Right renal cortex interstitium (tissue), 3 donors: Measurements from ENCODE around the gene WFDC6. TPM values are rescaled to one million over a fixed set of nuclear protein-coding genes. Genes with fewer than 3 reads are reported as not detected.

Experiments
- polyA plus RNA-seq, 3 donors: library from polyadenylated mRNA; unstranded; fragments of 120-200 nt; gene quantifications; one replicate each; pipeline ENCODE4 v1.2.1, GENCODE V29; 2013; ENCODE audit not compliant: insufficient read length in 3 of 3

WFDC6 gene
- polyA plus RNA-seq, 3 donors = 0.19 TPM; not detected in 2

Other genes with a start within 250 kb of the WFDC6 start
- not detected for gene RBPJL, start 232.6 kb downstream of the WFDC6 start, polyA plus RNA-seq
- gene MATN4, start 231.2 kb downstream of the WFDC6 start, polyA plus RNA-seq = under 1 TPM; 0.13 to 0.33 (median 0.17) TPM
- gene SDC4, start 191.1 kb downstream of the WFDC6 start, polyA plus RNA-seq = 100 to 1,000 TPM; 163 to 174 (median 172) TPM
- 10 to 100 TPM; 32.3 to 33.8 (median 33.8) TPM for gene SYS1, start 176.3 kb downstream of the WFDC6 start, polyA plus RNA-seq
- gene TP53TG5, start 161.2 kb downstream of the WFDC6 start, polyA plus RNA-seq = 1 to 10 TPM in 1 of 3 donors, under 1 TPM in 2; 0.76 to 1.3 (median 0.79) TPM
- 10 to 100 TPM; 25.0 to 31.1 (median 27.0) TPM for gene DBNDD2, start 131.2 kb downstream of the WFDC6 start, polyA plus RNA-seq
- gene PIGT, start 123.3 kb downstream of the WFDC6 start, polyA plus RNA-seq = 100 to 1,000 TPM in 1 of 3 donors, 10 to 100 TPM in 2; 90.8 to 101 (median 97.5) TPM
- 100 to 1,000 TPM; 141 to 180 (median 177) TPM for gene WFDC2, start 69.7 kb downstream of the WFDC6 start, polyA plus RNA-seq
- gene SPINT3, start 23.9 kb downstream of the WFDC6 start, polyA plus RNA-seq = not detected
- gene EPPIN, start 7.9 kb upstream of the WFDC6 start, polyA plus RNA-seq = under 1 TPM; 0.10 to 0.36 (median 0.32) TPM
- gene WFDC8, start 39.8 kb upstream of the WFDC6 start, polyA plus RNA-seq = under 1 TPM in 1 of 3 donors, not detected in 2; 0.12 TPM
- gene WFDC10A, start 90.3 kb upstream of the WFDC6 start, polyA plus RNA-seq = not detected
- not detected for gene WFDC9, start 91.8 kb upstream of the WFDC6 start, polyA plus RNA-seq
- gene WFDC11, start 130.8 kb upstream of the WFDC6 start, polyA plus RNA-seq = not detected
- not detected for gene WFDC13, start 162.6 kb upstream of the WFDC6 start, polyA plus RNA-seq
- gene WFDC10B, start 165.5 kb upstream of the WFDC6 start, polyA plus RNA-seq = not detected
- gene SPINT4, start 182.9 kb upstream of the WFDC6 start, polyA plus RNA-seq = not detected